Panc1 (cell line): ENCODE results near the gene ZFP14. TPM values are rescaled to one million over a fixed set of nuclear protein-coding genes. Genes with fewer than 3 reads are reported as not detected.

Source experiments
- ATAC-seq: fragments of 200-7000 bp; cut with Tn5 transposase; 2 replicates; pipeline ENCODE4 v1.9.1; 2020; ENCODE audit warnings: mild to moderate bottlenecking, moderate library complexity
- Bru-seq: library from RNA; stranded (reverse); fragments of 400-500 nt; gene quantifications from one replicate; lab custom pipeline; 2021; lab: Mats Ljungman, UMichigan
- BruChase-seq, 2 experiments: library from RNA; stranded (reverse); fragments of 400-500 nt; gene quantifications; one replicate each; lab custom pipeline; 2021; lab: Mats Ljungman, UMichigan
- BruUV-seq: library from RNA; stranded (reverse); fragments of 400-500 nt; replicated peaks from 2 replicates; lab custom pipeline; 2021; lab: Mats Ljungman, UMichigan
- CTCF ChIA-PET: fragments of 300-600 bp; sonication (Branson Sonifier 250); formaldehyde crosslinking; loops from one replicate; lab custom pipeline; 2022; ENCODE audit warnings: antibody characterized with exemption; lab: Charles Lee
- POLR2A ChIA-PET: fragments of 300-600 bp; sonication (Branson Sonifier 250); formaldehyde crosslinking; loops from one replicate; lab custom pipeline; 2022; ENCODE audit warnings: antibody characterized with exemption; lab: Charles Lee
- DNase-seq: peaks from one replicate; pipeline ENCODE4 v3.0.0-alpha.2; 2010; ENCODE audit warnings: low read depth, low spot score
- H3K27ac ChIP-seq: 2 replicates; pipeline ENCODE4 v1.5.1; 2011; ENCODE audit warnings: mild to moderate bottlenecking, low read length, inconsistent platforms
- H3K27me3 ChIP-seq: fragments of 200-500 bp; sonication (Bioruptor generic); 2 replicates; pipeline ENCODE4 v1.6.0; 2014; ENCODE audit warnings: low read length, inconsistent platforms; ENCODE audit not compliant: control insufficient read depth, insufficient read depth
- H3K36me3 ChIP-seq: fragments of 200-500 bp; sonication (Bioruptor generic); 2 replicates; pipeline ENCODE4 v1.5.1; 2014; ENCODE audit warnings: inconsistent platforms, mild to moderate bottlenecking, low read length, moderate library complexity; ENCODE audit not compliant: control insufficient read depth, insufficient read depth
- H3K4me1 ChIP-seq: 2 replicates; pipeline ENCODE4 v1.5.1; 2011; ENCODE audit warnings: inconsistent platforms, mild to moderate bottlenecking, low read length, moderate library complexity; ENCODE audit not compliant: control insufficient read depth, insufficient read depth
- H3K4me3 ChIP-seq, 2 experiments: 2 replicates each; pipeline ENCODE4 v1.5.1; 2011 to 2012; ENCODE audit warnings: low read depth in 2 of 2, low read length in 2 of 2, mild to moderate bottlenecking in 2 of 2, inconsistent platforms in 1 of 2, moderate library complexity in 1 of 2
- H3K9me3 ChIP-seq: fragments of 200-500 bp; sonication (Bioruptor generic); 2 replicates; pipeline ENCODE4 v1.5.1; 2014; ENCODE audit warnings: low read depth, mild to moderate bottlenecking, inconsistent platforms, low read length, moderate library complexity; ENCODE audit not compliant: control insufficient read depth, insufficient read depth
- CTCF ChIP-seq: fragments of 450-650 bp; IDR thresholded peaks from 2 replicates; pipeline ENCODE4 v1.5.1; 2017; ENCODE audit warnings: mild to moderate bottlenecking
- POLR2AphosphoS5 ChIP-seq: IDR thresholded peaks from 2 replicates; pipeline ENCODE4 v1.6.1; 2012; ENCODE audit warnings: mild to moderate bottlenecking, low read depth, low read length, moderate library complexity
- SIN3A ChIP-seq: IDR thresholded peaks from 2 replicates; pipeline ENCODE4 v1.6.1; 2012; ENCODE audit warnings: low read depth, mild to moderate bottlenecking, low read length, moderate library complexity, borderline replicate concordance; ENCODE audit not compliant: insufficient read depth
- TCF7L2 ChIP-seq: IDR thresholded peaks from 2 replicates; pipeline ENCODE4 v1.6.1; 2011; ENCODE audit warnings: mild to moderate bottlenecking, low read depth, low read length, inconsistent platforms
- in situ Hi-C: cut with HindIII; loops from 2 replicates; pipeline ENCODE4 v1.10.0; 2016; ENCODE audit warnings: low sequenced_read_pairs, low pct_unique_long_range_greater_than_20kb
- intact Hi-C: fragments of 100-400 bp; cut with micrococcal nuclease; formaldehyde crosslinking; loops from one replicate; pipeline ENCODE4 v1.10.0; 2022; ENCODE audit not compliant: unreplicated experiment
- long read RNA-seq: library from polyadenylated mRNA; unstranded; transcript quantifications from one replicate; pipeline ENCODE4 v2.0.0, GENCODE V29; 2021; ENCODE audit not compliant: unreplicated experiment
- polyA plus RNA-seq: library from polyadenylated mRNA; unstranded; fragments of >200 nt; gene quantifications from one replicate; pipeline ENCODE4 v1.2.1, GENCODE V29; 2012; ENCODE audit warnings: missing spikeins; ENCODE audit not compliant: insufficient read length
- total RNA-seq: library from RNA; stranded (reverse); gene quantifications from one replicate; pipeline ENCODE4 v1.2.1, GENCODE V29; 2021; ENCODE audit not compliant: unreplicated experiment
- TF ChIP-seq, protein P1 (sequence below), 2 experiments: IDR thresholded peaks; 2 replicates each; pipeline ENCODE4 v1.6.1; 2011 to 2012; ENCODE audit warnings: low read depth in 2 of 2, control low read depth in 1 of 2, low read length in 1 of 2, mild to moderate bottlenecking in 1 of 2, moderate library complexity in 1 of 2; ENCODE audit not compliant: insufficient read depth in 1 of 2

ZFP14 gene
- total RNA-seq (3.3 TPM), Bru-seq, nascent RNA (percentile 55 among the genes with signal in this experiment), BruChase-seq, experiment 1, labeled RNA remaining after a 2-hour chase (percentile 65 among the genes with signal in this experiment), BruChase-seq, experiment 2, labeled RNA remaining after a 6-hour chase (percentile 62 among the genes with signal in this experiment)
- 2.3 TPM for polyA plus RNA-seq
- long read RNA-seq, full-length matches to known transcripts, result 2 of 12 reads
- long read RNA-seq, partial matches to known transcripts, result 1 of 12 reads
- long read RNA-seq, other reads (novel, unspliced or antisense), result 9 of 12 reads

DNA sequence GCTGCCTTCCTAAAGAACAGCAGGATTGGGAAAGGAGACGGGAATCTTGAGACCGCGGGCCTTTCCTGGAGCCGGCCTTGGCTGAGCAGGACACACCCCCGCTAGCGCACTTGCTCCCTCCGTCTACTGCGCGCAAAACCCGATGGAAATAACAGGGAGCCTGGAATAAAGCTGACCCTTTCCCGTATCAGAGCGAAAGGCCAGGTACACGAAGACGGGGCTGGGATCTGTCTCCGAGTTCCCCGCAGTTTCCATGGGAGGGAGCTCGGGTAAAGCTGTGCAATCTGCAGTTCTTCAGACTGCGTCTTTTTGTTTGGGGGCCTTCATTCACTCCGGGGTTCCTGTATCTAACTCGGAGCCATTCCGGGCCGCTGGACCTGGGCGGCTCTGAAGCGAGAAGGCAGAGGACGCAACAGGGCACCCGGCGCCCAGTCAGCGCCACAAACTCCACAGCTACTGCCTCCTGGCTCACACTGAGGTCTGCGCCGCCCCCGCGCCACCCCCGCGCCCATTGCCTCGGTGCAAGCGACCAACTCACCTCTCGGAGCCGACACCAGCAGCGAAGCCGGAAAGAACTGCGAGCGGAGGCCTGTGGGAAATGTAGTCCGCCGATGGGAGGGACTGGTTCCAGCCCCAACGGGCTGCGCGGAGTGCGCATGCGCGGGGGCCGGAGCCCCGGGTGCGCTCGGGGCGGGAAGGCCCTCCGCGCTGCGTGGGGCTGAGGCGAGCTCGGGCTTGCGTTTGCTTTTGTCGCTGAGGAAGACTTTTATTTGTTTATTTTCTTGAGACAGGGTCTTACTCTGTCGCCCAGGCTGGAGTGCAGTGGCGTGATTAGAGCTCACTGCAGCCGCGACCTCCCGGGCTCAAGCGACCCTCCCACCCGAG, at the start of gene ZFP14:
ZFP14 (minus strand) TSS at position 577 of the 885 bp plus-strand sequence. CDS start 11,309 bp downstream, outside the sequence.
- peak; percentile 81; the same call in 1 of the 2 replicates for TF ChIP-seq SIN3A
- TF ChIP-seq TCF7L2, result peak; percentile 56; the same call in 1 of the 2 replicates
- peak; percentile 95 for TF ChIP-seq POLR2AphosphoS5
- no peak; the same call in 1 of the 2 replicates for TF ChIP-seq CTCF
- TF ChIP-seq, protein P1, sequence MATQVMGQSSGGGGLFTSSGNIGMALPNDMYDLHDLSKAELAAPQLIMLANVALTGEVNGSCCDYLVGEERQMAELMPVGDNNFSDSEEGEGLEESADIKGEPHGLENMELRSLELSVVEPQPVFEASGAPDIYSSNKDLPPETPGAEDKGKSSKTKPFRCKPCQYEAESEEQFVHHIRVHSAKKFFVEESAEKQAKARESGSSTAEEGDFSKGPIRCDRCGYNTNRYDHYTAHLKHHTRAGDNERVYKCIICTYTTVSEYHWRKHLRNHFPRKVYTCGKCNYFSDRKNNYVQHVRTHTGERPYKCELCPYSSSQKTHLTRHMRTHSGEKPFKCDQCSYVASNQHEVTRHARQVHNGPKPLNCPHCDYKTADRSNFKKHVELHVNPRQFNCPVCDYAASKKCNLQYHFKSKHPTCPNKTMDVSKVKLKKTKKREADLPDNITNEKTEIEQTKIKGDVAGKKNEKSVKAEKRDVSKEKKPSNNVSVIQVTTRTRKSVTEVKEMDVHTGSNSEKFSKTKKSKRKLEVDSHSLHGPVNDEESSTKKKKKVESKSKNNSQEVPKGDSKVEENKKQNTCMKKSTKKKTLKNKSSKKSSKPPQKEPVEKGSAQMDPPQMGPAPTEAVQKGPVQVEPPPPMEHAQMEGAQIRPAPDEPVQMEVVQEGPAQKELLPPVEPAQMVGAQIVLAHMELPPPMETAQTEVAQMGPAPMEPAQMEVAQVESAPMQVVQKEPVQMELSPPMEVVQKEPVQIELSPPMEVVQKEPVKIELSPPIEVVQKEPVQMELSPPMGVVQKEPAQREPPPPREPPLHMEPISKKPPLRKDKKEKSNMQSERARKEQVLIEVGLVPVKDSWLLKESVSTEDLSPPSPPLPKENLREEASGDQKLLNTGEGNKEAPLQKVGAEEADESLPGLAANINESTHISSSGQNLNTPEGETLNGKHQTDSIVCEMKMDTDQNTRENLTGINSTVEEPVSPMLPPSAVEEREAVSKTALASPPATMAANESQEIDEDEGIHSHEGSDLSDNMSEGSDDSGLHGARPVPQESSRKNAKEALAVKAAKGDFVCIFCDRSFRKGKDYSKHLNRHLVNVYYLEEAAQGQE (IDR thresholded peaks at IDR 0.05; ENCODE audit: insufficient read depth in 1 of 2, low read depth in 2 of 2, low read length in 1 of 2), result 0 out of 4 replicates have a peak, but pooled peaks of 1 of the 2 experiments have one; percentile 63
- DNase-seq (peak; percentile 82), ATAC-seq (peak; percentile 99)
- H3K4me1 ChIP-seq, result peaks cover 12% of the 10 kb centered on the region
- no TSS peak for BruUV-seq
- H3K27ac ChIP-seq, result peak within 1 kb of the TSS; percentile 86
- peak within 1 kb of the TSS; percentile 74 to 93 for H3K4me3 ChIP-seq
- POLR2A ChIA-PET, result no interaction called here
- H3K27me3 ChIP-seq, result no peaks in the 10 kb centered on the region
- H3K9me3 ChIP-seq, result no peaks in the 10 kb centered on the region
- in situ Hi-C loops, result no loop called here
- intact Hi-C loops, result no loop called here
- no peaks in the 10 kb centered on the region for H3K36me3 ChIP-seq
- CTCF ChIA-PET, result no interaction called here

DNA sequence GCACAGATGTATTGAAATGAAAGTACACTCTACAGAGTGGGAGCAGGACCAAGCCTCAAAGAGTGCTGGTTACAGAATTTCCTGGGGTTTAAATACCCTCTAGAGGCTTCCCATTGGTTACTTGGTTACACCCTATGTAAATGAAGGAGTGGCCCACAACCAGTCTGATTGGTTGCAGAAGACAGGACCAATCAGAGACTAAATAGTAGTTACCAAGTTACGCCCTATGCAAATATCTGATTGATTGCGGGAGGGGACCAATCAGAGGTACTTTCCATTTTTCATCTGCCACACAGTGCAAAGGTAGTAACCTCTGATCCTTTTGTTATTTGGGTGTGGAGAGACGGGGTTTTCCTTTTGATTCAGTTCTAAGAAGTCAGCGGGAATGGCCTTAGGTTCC, 44.9 kb upstream of the ZFP14 start:
- DNase-seq, result no peak
- in situ Hi-C loops, result no loop called here

More for the DNA sequence above, 44.9 kb upstream of the ZFP14 start:
- no TSS peak for BruUV-seq
- Histone ChIP-seq H3K4me3 (no peak overlapping the region), H3K27me3 (no peaks in the 10 kb centered on the region), H3K36me3 (no peaks in the 10 kb centered on the region), H3K4me1 (no peaks in the 10 kb centered on the region), H3K27ac (no peak overlapping the region), H3K9me3 (no peaks in the 10 kb centered on the region)
- ChIA-PET POLR2A (no interaction called here), CTCF (no interaction called here)
- intact Hi-C loops, result no loop called here
- TF ChIP-seq POLR2AphosphoS5 (no peak), CTCF (no peak), SIN3A (no peak)
- TF ChIP-seq, protein P1 (IDR thresholded peaks at IDR 0.05; ENCODE audit: insufficient read depth in 1 of 2, low read depth in 2 of 2, low read length in 1 of 2), result no peak
- ATAC-seq, result no peak
